ENCODE measurements around the gene HTATSF1. TPM values are rescaled to one million over a fixed set of nuclear protein-coding genes. Genes with fewer than 3 reads are reported as not detected.

Gene HTATSF1
- total RNA-seq, 1 donor from 2014 or later = 68.5 TPM

DNA sequence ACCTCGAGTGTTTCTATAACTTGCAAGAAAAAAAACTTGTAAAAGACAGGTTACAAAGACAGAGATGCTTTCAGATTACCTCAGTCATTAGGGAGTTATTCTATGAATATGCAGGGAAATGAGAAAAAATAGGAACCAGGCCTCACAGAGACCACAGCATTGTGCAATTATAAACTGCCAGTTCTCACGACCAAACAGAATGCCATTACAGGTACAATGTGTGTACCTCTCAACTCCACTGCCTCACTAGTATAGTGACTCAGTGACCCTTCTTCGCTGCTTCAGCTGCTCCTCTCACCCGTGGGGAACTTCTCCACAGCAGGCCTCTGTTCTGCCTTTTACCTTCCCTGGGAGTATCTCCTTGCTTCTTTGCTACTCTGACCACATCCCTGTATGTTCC is 2.3 kb upstream of the HTATSF1 start:
- DNase-seq (ENCODE audit: low spot score in 2 of 2) = no peak
- no peak for FAIRE-seq

DNA sequence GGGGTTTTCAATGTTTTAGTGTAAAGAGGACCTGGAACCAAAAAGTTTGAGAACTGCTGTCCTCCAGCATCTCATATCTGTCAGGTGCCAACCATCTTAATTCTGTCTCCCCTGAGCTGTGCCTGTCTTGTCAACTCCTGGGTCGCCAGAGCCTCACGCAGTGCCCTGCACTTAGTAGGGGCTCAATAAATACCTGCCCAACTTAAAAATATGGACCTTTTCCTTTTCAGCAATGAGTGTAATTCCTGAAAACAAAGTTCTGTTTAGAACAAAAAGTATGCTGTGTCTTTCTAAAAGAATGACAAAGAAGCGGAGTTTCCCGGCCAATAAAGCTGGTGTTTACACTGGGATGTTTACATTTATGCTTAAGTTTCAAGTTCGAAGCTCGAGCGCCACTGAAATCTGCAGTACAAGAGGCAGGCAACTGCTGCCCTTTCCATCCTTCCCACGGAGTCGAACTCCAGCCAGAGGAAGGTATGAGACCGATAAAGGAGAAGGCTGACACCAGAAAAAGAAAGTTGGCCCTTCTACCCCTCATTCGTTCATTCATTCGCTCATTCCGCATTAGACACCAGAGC is 1.1 kb upstream of the HTATSF1 start:
- FAIRE-seq (no peak), DNase-seq (ENCODE audit: low spot score in 2 of 2) (no peak)

DNA sequence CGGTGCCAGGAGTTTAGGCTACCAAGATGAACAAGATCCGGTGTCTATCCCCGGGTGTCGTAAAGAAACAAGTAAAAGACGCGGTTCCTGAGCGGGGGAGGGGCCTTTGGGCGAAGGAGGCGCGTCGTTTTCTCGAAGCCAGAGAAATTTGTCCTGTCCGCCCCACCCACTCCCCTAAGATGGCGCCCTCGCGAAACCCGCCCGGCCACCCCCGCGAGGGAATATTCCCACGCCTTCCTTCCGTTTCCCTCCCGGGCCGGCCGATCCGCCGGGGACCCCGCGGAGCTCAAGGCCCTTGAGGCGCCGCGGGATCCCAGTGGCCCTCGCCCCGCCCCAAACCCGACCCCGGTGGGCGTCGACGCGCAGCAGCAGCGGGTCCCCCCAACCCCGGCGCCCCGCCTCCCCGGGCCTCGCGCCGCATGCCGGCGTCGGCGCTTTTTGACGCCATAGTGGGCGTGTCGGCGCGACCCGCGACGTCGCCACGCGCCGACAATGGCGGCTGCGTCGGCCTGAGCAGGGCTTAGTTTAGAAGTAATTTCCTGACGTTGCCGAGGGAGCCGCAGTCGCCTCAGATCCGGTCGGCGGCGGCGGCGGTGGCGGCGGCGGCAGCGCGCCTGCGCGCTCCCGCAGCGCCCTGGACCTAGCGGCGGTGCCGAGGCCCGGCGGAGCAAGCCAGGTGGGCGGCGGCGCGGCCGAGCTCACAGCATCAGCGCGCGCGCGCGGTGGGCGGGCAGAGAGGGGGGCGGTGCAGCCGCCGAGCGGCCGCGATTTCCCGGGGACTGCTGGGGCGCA is 432 bp upstream of the HTATSF1 start:
- FAIRE-seq (no peak), DNase-seq (ENCODE audit: low spot score in 2 of 2) (peak; percentile 58 to 80)

DNA sequence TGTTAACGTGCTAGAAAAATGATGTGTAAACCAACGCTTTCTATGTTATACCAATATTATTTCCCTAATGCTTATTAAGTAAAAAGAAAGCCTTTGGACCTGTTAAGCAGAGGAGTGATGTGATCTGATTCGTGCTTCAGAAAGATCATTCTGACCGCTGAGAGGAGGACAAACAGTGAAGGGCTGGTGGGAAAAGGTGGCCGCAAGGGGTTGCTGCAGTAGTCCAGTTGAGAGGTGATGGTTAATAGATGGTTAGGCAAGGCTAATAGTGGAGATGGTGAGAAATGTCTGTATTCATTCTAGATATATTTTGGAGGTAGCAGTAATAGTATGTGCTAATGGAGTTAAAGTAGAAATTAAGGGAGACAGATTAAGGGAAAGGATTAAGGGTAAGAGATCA is 21.7 kb downstream of the HTATSF1 start:
- no peak for FAIRE-seq

DNA sequence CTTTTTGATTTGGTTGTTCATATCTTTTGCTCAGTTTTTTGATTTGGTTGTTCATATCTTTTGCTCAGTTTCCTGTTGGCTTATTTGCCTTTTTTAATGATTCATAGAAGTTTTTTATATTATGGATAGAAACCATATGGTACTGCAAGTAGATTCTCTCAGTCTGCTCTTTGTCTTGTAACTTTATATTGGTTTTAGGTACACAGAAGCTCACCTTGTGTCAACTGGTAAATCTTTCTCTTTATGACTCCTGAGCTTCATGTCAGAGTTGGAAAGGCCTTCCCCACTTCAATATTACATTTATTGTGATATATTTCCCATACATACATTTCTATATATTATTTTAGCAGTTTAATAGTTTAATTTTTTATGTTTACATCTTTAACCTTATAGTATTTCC is 26.4 kb downstream of the HTATSF1 start:
- FAIRE-seq (no peak), DNase-seq (ENCODE audit: low spot score in 2 of 2) (no peak)

More for the DNA sequence above, 21.7 kb downstream of the HTATSF1 start:
- DNase-seq (ENCODE audit: low spot score in 2 of 2) = no peak

DNA sequence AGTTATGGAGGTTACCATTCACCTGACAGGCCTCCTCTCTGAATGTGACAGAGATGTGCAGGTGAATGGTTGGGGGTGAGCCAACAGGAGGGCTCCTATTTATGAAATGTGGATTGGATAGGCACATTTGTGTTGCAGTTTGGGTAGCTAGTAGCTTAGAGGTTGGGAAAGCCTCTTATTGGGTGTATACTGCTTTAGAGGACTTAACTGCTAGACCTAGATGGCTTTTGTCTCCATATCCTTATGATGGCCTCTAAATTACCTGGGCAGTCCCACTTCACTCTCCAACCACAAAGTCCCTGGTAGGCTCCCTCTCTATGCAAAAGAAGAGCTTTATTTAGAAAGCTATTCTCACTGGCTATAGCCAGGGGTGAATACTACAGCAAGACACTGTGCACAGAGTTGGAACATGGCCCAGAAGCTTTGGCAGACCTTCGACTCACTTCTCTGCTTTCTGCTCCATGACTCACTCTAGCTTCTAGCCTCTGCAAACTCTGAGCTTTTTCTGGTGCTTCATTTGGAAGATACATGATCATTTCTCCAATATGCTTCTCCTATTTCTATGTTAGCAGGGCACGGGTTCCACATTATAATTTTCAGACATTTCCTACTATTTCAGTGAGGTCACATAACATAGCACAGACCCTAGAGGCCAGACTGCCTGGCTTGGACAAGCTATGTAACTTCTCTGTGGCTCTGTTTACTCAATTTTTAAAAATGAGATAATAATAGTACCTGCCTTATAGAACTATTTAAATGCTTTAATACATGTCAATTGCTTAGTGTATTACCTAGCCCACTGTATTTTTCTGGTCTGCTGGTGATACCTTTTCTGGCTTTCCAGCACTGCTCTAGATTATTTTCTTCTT is 28.6 kb downstream of the HTATSF1 start:
- FAIRE-seq (no peak), DNase-seq (ENCODE audit: low spot score in 2 of 2) (peak in 1 of 2 donors; percentile 19)

DNA sequence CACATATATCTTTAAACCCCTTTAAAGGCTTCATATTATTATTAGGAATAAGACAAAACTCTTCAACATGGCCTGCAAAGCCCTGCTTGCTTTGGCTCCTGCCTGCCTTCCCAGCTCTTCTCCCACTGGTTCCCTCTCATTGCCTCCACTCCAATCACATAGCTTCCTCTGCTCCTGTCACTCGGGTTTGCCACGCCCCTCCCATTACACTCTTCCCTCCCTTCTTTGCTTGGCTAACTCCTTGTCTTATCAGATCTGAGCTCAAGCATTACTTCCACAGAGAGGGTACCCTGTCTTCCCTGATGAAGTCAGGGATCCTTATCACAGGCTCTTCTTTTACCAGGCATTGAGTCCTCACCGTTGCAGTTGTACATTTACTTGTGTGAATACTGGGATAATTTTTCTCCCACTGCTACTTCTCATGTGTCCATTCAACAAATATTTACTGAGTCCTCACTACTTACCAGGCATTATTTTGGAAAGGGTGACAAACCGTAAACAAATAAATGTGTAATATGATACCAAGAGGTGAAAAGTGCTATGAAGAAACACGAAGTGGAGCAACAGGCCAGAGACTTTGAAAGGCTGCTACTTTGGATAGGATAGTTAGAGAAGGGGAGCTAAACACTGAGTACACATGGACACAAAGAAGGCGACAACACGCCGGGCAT is 31.4 kb downstream of the HTATSF1 start:
- no peak for DNase-seq (ENCODE audit: low spot score in 2 of 2)
- no peak for FAIRE-seq

DNA sequence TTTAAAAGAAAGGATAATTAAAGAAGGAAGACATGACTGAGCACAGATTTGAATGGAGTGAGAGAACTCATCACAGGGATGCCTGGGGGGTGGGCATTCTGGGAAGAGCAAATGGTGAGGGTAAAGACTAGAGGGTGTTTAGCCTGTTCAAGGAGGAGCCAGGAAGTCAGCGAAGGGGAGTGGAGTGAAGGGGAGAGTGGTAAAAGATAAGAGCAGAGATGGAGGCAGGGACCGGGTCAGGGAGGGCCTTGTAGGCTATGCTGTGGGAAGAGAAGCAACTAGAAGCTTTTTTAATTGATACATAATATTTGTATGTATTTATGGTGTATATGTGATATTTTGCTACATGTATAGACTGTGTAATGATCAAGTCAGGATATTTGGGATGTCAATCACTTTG is 32.4 kb downstream of the HTATSF1 start:
- DNase-seq (ENCODE audit: low spot score in 2 of 2) = no peak
- FAIRE-seq = no peak

DNA sequence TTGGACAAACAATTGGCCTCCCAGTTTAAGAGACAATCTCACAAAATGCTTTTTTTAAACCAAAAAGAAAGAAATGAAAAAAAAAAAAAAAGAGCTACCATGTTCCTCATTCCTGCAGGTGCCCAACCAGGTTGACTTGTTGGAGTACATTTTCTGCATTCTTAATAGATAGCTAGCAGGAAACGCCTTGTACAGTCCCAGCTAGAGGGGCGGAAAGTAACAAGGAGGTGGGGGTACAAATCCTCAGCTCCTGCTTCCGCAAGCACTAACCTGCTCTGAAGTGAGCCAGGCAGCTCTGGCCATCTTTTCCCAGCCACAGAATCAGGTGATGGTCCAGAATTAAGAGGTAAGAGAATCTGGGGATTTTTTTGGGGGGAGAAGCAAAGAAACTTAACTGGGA is 34.6 kb downstream of the HTATSF1 start, which contains the start of gene VGLL1:
Gene VGLL1 (plus strand): TSS at position 265 of the 400 bp plus-strand sequence. CDS start 3,806 bp downstream, outside the sequence.
- DNase-seq (ENCODE audit: low spot score in 2 of 2) (no peak), FAIRE-seq (no peak)

DNA sequence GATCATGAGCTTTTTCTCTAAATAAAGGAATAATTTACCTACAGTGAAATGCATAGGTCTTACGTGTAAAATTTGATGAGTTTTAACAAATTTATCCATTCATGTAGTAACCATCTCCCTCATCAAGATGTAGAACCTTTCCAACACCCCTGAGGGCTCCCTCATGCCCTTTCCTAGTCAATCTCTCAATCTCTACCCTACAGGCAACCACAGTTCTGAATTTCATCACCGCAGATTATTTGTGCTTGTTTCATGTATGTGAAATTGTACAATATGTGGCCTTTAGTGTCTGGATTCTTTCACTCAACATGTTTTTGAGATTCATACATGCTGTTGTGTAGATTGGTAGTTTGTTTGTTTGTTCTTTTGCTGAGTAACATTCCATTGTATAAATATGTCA is 36.7 kb downstream of the HTATSF1 start:
- FAIRE-seq = no peak

DNA sequence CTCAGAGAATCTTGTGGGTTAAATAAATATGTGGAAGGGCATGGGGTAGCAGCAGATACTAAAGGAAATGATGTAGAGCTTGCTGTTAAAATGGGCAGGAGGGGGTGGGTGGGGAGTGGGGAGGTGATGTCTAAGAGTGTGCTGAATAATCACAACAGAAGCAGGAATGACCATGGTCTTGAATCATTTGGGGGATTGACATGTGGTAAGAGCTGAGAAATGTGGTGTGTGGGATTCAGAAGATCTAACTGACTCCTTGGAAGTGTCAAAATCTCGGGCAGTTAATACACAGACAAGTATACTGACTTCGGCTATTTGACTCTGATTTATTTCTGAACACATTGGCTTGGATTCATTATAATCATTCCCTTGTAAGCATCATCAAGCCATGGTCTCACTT is 41.4 kb downstream of the HTATSF1 start:
- no peak for DNase-seq (ENCODE audit: low spot score in 2 of 2)
- no peak for FAIRE-seq

More for the DNA sequence above, 36.7 kb downstream of the HTATSF1 start:
- DNase-seq (ENCODE audit: low spot score in 2 of 2) = no peak

DNA sequence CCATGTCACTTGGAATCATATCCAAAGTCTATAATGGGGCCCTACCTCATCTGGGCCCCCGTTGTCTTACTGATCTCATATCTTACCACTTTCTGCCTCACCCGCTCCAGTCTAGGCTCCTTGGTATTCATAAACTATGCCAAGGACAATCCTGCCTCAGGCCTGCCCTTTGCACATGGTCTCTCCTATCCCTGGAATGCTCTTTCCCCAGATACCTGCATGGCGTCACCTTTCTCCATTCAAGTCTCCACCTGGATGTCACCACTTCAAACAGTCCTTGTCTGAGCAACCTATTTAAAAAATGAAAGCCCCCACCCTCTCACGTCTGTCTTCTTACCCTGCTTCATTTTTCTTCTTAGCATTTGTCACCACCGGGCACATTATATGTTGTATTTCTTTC is 42.8 kb downstream of the HTATSF1 start:
- DNase-seq (ENCODE audit: low spot score in 2 of 2) (no peak), FAIRE-seq (no peak)

DNA sequence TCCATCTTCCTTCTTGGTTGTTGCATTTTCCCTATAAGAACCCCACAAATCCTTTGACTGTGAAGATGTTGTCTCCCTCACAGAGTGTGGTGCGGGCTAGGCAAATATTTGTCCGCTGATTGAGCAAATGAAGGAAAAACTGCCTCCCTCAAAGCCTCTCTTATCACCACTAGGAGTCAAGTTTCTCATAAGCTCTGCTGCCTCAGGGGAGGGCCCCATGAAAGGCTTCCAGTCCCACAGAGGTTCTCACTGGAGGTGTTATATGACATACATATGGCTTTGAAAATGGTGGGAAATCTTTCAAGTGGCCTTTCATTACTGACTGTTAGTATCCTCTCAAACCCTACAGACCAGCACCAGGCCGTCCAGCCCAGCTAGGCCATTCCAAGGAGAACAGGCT is 43.9 kb downstream of the HTATSF1 start:
- no peak for FAIRE-seq
- no peak for DNase-seq (ENCODE audit: low spot score in 2 of 2)

DNA sequence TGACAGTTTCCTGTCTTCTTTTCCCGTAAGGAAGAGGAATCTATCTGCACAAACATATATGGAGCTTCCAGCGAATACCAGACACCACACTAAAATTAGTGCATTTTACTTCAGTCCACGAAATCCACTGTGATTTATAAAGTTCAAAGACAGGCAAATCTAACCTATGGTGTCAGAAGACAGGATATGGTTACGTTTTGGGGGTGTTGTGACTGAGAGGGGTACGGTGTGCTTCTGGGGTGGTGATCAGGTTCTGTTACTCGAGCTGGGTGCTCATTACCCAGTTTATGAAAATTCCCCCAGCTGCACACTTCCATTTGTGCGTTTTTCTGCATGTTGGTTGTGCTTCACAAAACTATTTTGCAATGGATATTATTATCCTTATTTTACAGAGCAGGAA is 44.9 kb downstream of the HTATSF1 start:
- DNase-seq (ENCODE audit: low spot score in 2 of 2) (no peak), FAIRE-seq (no peak)

DNA sequence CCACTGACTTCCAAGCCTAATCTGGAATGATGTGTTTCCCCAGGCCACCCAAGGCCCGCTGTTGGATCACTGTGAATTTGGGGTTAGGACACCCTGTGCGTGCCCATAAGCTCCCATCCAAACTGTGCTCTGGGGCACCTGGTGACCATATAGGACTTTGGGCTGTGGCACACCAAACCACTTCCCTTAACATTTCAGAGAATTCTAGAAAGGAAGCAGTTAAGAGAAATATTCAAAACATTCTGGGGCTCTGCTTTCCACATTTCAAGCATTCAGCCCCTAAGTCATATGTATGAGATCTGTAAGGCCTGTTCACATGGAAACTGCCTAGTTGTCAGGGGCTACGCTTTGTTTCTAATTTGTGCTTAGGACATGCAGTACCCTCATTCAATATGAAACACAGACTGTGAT is 49.0 kb downstream of the HTATSF1 start:
- DNase-seq (ENCODE audit: low spot score in 2 of 2) (no peak), FAIRE-seq (no peak)

DNA sequence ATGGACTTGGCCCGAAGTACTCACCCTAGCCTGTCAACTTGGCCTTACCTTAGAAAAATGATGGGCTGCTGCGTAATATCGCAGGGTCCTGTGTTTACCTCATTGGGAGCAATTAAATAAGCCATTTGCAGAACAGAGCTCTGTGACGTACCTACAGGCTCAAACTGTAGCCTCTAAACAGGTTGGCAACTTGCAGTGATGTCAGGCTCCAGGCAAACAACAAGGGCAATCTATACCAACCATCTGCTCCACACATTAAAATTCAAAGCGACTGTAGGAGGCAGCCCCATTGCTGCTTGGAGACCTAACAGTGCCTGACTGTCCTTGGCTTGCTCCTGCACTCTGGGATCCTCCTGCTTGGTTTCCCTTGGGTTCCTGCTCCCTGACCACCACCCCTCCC is 51.8 kb downstream of the HTATSF1 start:
- FAIRE-seq = no peak
- DNase-seq (ENCODE audit: low spot score in 2 of 2) = no peak

DNA sequence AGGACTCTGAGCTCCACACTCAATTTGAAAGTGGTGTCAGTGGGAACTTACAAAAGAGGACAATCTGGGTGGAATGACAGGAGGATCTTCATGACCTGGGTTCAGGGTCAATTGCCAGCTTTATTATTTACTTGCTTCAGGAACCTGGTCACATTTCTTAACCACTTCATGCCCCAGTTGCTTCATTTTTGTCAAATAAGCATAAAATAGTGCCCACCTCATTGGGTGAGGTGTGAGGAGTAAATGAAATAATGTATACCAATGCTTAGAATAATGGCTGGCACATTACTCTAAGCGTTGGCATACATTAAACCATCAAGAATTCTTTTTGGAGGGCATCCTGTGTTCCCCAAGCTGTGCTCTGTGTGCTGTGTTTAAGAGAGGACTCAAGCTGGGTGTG is 54.0 kb downstream of the HTATSF1 start:
- FAIRE-seq (no peak), DNase-seq (ENCODE audit: low spot score in 2 of 2) (no peak)

DNA sequence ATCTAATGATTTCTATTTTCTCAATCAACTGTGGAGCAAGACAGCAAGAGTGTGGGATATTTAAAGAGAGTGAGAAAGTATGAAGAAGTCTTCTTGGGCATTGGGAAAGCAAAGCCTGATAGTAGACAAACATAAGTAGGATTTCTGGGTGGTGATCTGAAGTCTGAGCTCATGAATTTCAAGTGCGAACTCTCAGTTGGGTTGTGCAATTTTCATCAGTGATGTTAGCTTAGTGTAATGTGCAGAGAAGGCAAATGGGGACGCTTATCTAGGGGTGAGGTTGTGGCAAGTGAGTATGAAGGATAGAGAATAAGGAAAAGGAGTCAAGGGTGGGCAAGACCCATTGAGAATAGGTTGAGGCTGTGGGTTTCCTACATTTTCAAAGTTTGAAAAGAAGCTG is 58.3 kb downstream of the HTATSF1 start:
- FAIRE-seq (no peak), DNase-seq (ENCODE audit: low spot score in 2 of 2) (no peak)

Measured in frontal cortex (tissue), 4 donors.